ENCODE results near the gene ADIPOR2.
"Not testable (repeated sequence)": the region's sequence is repeated elsewhere in the genome, so short reads cannot be mapped to it uniquely, and the experiment has no call there.

Gene ADIPOR2

DNA sequence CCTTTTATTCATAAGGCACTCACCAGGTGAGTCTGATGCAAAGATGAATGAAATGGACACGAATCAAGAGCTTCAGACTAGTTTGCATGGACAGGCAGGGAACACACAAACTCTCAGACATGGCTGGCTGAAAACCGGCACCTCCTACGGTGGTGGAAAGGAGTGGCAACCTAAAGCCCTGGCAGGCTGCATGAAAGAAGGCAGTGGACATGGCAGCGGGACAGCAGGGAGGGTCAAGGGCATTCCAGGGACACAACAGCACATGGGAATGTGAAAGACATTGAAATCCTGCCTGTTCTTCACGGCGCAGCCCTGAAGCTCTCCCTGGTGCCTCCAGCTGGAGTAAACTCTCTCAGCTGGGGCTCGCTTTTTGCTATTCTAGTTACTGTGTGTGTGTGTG, 112.9 kb downstream of the ADIPOR2 start:
- no peak for DNase-seq

DNA sequence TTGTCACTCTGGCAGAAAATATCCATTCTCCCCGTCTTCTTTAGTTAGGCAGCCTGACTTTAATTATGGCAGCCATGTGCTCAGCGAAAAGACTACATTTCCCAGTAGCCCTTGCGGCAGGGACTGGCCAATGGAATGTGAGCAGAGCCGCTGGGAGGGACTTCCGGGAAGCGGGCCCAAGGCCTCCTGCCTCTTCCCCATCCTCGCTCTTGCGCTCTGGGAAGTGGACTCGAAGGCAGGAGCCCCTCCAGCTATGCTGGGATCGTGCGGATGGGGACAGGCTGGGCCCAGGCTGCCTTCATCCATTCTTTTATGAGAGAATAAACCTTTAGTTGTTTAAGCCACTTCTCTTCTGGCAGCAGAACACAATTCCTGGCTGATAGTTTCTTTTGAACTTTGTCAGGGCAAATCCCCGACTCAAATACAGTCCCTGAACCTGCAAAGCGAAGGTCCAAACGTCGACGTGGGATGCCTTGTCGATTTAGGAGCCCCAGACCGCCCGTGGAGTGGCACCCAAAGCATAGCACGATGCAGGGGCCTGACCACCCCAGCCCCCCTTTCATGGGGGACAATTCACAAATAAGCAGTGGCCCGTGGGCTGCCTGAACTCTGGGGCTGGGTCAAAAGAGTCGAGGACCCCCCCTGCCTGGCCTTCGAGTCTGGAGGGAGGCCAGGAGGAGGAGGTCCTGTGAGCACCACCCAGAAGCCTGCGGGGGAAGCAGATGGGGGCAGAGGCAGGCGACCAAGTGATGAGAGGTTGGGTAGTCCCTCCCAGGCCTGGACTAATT, 113.9 kb downstream of the ADIPOR2 start:
- DNase-seq, result peak; percentile 80

DNA sequence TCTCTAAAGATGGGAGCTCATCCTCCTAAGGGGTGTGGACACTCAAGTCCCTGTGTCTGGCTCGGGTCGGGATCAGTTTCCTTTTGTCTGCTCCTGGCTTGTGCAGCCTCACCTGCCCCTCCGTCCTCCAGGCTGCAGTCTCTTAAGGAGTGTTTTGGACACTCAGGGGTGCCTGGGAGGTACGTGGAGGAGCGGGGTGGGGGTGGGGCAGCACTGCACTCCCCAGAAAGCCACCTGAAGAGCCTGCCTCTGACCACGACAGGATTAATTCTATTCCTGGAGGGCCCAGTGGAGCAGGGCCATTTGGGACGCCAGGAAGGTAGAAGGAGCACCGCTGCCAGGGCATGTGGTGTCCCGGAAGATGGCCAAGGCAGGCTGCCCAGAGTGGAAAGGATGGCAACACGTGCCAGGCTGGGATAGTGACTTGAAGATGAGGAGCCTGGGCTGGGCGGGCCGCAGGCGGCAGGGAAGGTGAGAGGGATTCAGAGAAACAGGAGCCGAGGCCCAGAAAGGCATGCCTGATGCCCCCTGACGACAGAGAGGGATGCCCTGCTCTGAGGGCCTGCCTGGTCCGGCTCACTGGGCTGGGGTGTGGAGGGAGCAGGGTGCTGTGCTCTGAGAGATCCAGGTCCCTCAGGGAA, 114.7 kb downstream of the ADIPOR2 start:
- no peak for DNase-seq

DNA sequence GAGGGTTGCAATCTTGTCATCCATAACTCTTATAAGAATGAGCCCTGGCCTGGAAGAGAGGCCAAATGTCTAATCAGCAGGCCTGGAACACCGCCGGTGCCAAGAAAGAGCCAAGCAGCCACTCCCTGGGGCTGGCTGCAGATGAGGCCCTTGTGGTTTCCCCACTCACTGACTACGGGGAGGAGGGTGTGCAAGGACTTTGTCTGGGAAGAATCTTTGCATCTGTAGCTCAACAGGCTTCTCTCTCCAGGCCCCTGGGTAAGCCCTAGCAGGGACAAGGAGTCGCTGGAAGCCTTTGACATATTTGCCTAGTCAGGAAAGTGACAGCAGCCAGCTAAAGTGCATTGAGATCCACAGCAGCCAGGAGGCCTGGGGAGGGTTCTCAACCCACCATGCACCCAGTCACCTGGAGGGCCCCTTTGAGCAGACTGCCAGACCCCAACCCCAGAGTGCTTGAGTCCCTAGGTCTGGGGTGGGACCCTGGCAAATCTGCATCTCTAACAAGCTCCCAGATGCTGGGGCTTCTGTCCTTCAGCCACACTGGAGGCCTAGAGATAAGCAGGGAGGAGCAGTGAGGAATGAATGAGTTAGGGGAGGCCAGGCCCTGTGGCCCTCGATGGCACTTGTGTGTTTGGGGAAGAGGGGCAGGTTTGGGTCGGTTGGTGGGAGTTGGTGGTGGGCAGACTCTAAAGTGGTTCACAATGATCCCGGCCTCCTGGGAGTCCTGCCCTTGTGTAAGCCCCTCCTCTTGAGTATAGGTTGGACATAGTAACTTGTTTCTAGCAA, 115.6 kb downstream of the ADIPOR2 start:
- no peak for DNase-seq

DNA sequence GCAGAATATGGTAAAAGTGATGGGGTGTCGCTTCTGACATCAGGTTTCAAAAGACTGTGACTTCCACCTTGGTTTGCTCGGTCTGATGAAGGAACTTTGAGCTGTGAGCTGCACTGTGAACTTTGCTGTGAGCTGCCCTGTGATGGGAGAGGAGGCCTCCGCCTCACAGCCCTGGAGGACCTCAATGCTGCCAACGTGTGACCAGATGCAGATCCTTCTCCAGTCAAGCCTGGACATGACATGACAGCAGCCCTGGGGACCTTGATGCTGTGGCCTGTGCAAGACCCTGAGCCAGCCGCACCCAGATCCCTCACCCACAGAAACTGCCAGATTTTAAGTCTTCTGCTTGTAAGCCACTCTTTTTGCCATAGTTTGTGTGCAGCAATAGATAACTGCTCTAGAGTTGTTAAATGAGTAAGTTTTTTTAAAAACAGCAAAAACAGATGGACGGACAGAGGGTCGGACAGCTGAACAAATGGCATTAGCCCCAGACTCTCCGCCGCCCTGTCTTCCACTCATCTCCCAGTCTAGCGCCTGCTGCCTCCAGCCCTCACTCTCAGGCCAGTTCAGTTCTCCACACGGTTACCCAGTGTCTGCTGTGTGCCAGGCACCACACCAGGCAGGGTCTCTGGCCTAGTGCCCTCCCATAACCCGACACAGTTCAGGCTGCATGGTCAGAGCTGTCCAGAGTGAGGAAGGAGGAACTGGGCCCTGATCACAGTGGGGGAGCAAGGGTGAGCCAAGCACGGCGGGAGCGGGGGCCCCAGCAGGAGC, 116.4 kb downstream of the ADIPOR2 start:
- DNase-seq, result no peak

DNA sequence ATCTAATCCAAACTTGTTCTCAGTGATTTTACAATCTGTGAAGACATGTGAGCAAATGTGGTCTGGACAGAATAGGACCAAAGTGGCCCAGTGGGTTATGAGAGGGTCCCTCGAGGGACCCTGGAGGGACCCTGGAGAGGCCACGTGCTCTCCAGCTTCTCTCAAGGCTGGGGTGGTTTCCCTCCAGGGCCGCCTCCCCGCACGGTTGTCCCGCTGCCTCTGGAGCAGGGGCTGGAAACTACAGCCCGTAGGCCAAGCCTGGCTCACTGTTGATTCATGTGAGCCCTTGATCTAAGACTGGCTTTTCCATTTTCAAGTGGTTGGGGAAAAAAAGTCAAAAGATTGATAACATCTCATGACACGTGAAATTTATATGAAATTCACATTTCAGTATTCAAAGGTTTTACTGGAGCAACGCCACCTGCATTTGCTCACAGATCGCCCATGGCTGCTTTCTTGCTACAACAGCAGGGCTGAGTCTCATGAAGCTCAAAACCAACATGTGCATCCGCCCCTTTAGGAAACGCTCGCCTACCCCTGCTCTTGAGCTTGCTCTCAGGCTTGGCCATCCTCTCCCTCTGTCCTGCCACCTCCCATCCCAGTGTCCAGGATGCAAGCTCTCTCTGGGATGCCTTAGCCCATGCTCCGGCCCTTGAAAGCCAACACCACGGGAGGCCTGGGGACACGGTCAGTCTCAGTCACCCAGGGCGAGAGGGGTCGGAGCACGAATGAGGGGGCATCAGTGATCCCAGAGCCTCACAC, 117.3 kb downstream of the ADIPOR2 start:
- DNase-seq, result no peak

DNA sequence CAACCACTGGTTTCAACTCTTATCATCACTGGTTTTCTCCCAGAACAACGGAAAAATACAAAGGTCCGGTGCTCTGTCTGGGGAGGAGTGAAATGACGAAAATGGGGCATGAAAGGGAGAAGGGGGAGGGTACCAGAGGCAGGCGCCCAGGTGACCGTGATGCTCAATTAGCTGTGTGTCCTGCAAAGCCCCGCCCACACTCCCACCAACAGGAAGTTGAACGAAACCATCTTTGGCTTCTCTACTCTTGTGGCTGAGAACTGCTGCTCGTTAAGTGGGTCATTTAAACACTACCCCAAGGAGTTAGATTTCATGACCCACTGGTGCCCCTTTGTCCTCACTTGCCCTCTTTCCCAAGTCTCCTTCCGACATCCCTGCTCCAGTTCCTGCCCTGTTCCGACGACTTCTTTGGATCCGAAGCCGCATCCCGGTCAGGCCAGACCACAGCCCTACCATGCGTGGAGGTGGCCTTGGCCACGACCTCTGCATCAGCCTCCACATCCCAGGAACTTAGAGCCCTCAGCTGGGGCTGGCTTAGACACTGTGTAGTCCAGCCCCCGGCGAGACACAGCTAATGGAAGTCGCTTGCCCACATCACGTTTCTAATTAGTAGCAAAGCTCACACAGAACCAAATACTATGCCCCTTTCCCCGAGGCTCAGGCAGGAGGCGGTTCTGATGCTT, 118.1 kb downstream of the ADIPOR2 start:
- no peak for DNase-seq

DNA sequence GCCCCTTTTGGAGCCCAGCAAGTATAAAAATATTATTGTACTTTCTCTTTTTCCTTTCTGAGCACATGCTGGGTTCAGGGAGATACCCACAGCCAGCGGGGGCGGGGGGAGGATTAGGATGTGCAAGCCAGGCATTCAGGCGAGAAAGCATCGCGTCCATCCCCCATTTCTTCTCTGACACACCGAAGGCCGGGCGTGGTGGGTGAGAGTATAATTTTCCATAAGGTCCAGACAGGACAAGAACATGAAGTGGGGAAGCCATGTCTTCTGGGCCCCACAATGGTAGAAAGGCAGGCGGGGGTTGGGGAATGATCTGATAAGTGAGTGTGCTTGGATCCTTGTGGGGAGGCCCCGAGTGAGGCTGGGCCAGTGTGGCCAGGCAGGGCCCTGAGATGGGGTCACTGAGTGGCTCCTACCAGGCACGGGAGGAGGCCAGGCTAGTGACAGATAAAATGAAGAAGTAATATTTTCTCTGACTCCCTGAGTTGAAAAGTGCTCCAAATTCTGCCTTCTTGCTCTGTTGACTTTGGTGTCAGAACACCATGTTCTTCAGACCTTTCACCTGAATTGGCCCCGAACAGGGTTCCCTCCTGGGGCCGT, 118.8 kb downstream of the ADIPOR2 start:
- no peak for DNase-seq

DNA sequence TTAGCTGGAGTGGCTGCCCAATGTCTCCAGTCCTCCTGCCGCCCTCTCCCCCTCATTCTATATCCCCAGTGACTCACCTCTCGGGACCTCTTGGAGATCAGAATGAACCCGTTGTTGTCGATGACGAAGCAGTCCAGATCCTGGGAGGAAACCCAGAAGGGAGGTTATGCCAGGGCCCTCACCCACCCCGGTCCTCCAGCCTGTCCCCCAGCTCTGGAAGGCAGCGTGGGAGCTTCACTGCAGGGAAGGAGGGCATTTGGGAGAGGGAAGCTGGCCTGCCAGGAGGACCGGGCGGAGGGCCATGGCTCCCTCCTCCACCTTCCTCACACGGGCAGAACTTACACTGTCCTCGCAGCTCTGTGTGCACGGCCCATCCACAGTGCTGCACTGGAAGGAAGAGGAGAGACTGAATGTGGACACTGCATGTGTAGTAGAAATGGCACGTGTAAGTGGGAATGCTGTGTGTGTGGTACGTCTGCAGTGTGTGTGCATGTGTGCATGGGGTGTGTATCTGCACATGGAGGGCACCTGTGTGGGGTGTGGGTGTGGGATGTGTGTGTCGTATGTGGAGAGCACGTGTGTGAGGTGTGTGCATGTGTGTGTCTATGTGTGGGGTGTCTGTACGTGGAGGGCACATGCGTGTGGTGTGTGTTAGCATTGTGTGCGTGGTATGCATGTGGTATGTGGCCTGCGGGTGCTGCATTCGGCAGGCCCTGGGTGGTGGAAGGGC, 119.5 kb downstream of the ADIPOR2 start:
- DNase-seq, result no peak

DNA sequence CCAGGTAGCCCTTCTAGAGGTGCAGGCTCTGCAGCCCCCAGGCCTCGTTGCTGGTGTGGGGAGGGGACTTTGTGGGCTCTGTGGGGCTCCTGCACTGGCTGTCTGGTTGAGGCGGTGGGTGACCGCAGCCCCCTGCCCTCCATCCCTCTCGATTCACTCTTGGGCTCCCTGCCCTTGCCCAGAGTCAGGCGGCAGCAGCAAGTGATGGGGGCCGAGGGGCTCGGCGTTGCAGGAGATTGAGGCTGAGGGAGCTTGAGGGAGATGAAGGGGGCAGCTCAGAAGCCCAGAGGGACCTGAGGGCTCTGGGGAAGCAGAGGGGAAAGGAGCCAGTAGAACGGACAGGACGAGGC, 120.0 kb downstream of the ADIPOR2 start:
- no peak for DNase-seq

DNA sequence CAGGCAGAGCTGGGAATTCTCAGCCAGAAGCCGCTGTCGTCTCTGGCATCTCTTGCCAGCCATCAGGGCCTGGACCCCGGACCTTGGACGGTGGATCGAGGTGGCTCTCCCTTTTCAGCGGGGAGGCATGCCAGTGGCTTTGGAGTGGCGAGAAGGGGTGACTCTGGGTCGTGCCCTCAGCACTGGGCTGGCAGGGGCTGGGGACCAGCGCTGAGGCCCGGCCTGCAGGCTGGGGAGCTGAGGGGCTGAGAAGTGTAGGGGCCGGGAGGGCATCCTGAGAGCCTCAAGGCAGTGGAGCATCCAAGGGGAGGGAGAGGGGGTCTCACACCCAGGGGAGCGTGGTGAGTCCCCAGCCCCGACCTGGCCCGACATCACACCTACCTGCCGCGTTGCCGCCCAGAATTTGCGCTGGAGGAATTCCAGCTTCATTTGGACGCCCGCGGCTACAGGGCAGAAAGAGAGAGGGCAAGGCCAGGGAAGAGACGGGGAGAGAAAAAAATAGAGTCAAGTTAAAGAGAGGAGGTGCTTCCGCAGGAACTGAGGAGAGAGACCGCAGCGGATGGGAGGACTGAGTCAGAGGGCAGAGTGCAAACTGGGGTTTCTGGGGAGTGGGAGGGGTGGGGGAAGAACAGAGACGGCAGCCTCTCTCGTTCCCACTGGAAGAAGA, 120.5 kb downstream of the ADIPOR2 start:
- no peak for DNase-seq

DNA sequence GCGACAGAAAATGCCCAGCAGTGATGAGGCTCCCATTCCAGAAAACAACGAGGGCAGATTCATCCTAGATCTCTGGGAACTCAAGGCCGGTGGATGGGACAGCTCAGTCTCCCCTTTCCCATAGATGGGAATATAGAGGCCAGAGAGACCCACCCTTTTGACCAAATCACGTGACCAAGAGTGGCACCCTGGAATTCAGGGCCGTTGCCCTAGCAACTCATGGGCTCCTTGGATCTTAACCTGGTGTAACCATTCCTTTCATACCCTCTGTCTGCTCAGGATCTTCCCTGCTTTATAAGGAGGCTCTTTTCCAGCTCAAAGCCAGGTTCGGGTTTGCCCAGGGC, 121.0 kb downstream of the ADIPOR2 start:
- no peak for DNase-seq

DNA sequence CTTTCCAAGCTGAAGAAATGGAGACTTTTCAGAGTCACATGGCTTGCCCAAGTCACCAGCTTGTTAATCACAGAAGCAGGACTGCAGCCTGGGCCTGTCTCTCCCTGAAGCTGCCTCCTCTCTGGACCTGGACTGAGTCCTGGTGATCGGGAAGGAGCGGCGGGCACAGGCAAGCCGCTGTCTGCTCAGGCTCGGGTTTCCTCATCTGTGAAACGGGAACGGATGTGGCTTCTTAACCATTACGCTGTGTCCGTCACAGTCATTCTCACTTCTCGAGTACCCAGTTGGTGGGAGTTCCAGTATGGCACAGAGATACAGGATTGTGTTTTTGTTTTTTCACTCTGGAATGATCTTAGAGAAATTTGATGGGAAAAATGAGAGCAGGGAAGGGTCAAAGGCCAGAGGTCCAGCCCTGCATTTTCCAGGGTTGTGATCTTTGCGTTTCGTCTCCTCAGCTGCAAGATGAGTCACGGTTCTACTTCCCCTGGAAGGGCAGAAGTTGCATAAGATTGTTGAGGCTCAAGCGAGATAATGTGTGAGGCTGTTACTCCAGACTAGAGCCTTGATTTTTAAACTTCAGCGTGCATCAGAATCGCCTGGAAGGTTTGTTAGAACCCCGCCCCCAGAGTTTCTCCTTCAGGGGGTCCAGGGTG, 121.9 kb downstream of the ADIPOR2 start:
- no peak for DNase-seq

DNA sequence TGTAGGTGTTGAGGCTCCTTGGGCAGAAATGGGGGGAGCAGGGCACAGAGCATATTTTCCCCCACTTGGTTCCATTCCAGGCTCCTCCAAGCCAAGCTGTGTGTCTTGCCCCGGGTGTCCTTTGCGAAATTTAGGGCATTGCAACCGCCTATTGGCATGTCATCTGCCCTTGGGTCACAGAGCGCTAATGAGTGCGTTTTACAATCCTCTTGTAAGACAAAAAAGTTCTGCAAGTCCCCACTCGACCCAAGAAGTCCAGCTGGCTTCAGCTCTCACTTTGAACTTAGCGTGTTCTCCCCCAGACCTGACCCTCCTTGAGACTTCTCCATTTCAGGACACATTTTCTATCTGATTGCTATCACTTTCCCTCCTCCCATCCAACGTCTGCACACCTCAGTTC, 123.4 kb downstream of the ADIPOR2 start:
- DNase-seq, result no peak

DNA sequence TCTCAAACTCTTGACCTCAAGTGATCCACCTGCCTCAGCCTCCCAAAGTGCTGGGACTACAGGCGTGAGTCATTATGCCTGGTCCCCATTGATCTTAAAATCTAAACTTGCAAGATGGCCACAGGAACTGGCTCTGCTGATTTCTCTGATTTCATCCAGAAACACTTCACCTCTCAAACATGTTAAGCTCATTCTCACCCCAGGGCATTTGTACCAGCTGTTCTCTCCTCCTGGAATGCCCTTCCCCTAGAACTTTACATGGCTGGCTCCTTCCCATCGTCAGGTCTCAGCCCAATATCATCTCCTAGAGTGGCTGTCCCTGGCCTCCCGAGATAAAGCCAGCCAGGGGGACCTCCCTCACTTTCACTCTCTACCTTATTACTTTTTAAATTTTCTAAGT, 124.2 kb downstream of the ADIPOR2 start:
- no peak for DNase-seq

DNA sequence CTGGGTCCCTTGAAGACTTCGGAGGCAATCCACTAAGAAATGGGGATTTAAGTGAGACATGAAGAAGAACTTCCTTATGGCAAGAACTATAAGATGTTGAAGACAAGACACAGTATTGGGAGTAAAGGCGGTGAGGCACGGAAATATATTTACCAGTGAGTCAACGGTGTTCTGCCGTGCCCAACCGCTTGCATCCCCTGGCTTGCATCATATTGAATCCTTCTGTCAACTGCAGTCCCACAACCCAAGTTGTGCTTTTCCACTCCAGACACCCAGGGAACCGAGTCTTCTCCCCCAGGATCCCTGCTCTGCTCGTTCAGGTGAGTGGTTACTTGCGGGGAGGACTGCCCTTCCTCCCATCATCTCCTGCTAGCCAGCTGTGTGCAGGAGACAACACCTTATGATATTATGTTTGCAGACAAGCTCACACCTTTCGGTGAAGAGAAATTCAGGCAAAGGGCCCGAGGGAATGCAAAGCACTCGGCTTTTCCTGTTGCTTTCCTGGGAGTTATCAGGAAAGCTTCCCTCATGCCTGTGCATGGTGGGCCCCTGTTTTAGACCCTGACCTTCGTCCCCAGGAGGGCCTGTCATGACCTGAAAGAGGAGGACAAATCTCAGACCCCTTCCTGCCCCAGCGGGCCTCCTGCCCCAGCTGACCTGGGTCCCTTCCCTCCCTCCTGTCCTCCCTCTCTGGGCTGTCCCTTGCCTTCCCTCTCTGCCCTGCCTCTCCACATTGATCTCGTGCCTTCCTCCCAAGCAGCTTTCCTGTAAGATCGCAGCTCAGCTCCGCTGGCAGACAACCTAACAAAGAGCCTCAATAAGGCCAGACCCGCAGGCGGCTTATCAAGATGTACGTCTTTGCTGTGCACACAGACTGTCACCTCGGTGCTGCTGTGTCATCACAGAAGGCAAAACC, 125.2 kb downstream of the ADIPOR2 start:
- no peak for DNase-seq

DNA sequence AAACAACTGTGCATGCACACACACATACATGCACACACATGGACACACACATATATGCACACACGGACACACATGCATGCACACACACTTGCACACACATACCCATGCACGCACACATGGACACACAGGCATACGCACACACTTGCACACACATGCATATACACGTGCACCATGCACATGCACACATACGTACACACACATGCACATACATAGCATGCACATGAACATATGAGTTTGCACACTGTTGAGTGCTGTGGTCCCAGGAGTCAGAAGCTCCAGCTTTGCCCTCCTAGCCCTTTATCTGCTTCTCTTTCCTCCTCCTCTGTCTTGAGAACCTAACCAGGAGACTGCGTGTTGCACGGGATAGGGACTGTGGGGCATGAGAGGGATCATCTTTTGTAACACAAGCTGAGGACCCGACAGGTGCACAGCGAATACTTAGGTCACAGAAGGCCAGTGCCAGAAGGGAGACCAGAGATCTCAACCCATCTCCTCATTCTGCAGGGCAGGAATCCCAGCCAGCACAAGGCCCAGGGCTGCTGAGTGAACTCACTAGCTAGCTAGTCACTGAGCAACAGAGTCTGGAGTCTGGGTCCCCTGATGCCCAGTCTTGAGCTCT, 126.0 kb downstream of the ADIPOR2 start:
- DNase-seq, result no peak

DNA sequence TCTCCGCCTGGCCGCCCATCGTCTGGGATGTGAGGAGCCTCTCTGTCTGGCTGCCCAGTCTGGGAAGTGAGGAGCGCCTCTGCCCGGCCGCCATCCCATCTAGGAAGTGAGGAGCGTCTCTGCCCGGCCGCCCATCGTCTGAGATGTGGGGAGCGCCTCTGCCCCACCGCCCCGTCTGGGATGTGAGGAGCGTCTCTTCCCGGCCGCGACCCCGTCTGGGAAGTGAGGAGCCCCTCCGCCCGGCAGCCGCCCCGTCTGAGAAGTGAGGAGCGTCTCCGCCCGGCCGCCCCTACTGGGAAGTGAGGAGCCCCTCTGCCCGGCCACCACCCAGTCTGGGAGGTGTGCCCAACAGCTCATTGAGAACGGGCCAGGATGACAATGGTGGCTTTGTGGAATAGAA, 127.1 kb downstream of the ADIPOR2 start:
- DNase-seq, result not testable (repeated sequence)
